GM21576 (cell line): ENCODE measurements around the gene BCAN.

Experiments used
- ATAC-seq: cut with Tn5 transposase; IDR thresholded peaks from one replicate; pipeline ENCODE4 v1.9.1; 2021; ENCODE audit warnings: mild to moderate bottlenecking, moderate library complexity; ENCODE audit not compliant: unreplicated experiment

Gene BCAN

DNA sequence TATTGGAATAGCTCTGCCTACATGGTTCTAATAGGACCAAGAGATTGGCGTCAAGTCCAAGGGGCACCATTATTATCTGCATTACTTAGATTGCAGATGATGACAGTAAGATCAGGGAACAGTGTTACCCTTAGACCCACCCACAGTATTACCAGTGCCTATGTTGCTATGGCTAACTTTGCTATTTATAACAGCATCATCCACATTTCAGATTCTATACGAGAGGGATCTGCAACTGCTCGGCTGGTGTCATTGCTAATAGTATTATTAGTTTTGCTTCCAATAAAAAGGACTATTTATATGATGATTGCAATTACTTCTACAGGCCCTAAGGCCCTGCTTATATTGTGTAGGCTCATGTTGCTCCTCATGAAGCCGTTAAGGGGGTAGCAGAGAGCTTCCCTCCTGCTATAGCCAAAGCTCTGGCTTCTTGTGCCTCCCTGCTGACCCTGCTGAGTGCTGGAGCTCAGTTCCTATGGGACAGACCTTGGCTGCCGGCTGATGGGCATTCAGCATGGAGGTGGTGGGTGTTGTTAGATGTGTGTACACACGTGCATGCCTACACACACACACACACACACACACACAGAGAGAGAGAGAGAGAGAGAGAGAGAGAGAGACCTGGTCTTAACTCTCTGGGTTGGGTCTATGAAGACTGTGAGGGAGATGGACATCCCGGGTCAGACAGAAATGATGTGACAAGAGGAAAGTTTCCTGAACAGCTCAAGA is 1.3 kb downstream of the BCAN start:
- no peak for ATAC-seq

DNA sequence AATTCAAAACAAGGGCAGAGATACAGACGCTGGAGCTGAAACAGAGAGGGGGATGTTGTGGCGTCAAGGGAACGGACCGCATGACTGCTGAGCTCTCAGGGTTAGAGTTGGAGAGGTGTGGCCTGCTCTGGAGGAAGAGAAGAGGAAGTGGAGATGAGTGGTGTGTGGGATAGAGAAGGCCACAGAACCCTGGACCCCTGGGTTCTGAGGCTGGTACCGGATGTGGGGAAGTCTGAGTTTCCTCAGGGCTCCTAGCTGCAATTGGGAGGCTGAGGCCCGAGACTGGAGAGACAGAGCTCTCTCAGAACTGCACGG is 1.8 kb downstream of the BCAN start:
- no peak for ATAC-seq

DNA sequence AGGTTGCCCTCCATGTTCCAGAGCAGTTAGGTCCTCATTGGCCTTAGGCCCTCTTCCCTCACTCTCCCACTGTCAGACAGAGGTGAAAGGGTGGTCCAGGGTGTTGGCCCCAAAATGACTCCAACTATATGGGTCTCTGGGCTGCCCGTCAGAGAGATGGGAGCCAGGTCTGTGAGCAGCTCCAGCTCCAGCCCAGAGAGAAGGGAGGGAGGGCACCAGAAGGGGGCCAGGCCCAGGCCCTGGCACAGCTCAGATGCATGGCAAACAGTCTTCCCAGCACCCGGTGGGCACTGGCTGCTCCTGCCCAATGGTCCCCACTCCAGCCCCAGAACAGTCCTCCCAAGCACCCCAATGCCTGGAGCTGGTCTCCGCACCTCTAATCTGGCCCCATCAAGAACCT is 2.2 kb downstream of the BCAN start:
- ATAC-seq, result no peak

DNA sequence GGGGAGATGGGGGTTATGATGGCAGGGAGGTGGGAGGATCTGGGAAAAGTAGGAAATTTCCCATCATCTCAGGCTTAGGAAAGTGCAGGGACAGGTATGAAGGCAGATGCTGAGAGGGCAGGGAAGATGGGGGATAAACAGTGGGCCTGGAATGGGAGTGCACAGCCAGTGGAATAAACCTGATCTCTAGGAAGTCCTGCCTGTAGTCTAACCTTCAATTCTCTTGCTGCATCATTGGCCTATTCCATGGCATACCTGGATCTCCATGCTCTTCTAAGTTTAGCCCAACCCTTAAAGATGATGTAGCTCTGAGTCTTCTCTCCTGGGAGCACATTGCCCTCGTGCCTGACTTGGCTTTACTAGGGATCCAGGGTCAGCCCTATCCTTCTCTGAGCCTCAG is 2.7 kb downstream of the BCAN start:
- ATAC-seq, result no peak

DNA sequence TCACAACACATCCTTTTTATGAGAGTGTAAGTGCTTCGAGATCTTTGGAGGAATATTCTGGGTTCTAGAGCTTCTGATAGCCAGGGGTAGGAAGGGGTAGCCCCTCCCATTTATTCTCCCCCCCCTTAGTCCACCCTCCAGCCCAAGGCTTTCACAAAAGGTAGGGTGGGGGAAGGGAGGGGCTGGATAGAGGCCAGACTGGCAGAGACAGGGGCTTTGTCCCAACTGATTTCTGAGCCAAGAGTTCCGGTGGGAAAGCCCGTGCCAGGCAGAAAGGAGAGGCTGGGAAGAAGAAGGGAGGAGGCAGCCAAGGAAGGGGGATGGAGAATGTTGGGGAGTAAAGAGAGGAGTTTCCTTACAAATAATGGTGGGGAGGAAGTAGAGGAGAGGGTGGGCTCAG is 3.1 kb downstream of the BCAN start:
- no peak for ATAC-seq

DNA sequence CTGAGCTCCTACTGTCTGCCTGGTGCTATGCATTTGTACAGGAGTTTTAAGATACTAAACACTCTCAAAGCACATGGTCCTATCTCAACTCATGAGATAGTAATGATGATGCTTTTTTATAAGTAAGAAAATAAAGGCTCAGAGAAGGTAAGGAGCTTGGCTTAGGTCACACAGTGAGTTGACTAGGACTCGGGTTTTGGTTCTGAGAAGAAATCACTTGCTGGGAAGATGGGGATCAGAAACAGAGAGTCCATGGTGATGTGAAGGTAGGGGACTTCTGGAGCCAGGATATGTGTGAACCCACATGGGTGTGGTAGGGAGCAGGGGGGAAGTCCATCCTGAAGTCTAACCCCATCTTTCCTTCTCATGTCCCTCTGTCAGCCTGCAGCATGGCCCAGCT is 3.7 kb downstream of the BCAN start:
- ATAC-seq, result no peak

DNA sequence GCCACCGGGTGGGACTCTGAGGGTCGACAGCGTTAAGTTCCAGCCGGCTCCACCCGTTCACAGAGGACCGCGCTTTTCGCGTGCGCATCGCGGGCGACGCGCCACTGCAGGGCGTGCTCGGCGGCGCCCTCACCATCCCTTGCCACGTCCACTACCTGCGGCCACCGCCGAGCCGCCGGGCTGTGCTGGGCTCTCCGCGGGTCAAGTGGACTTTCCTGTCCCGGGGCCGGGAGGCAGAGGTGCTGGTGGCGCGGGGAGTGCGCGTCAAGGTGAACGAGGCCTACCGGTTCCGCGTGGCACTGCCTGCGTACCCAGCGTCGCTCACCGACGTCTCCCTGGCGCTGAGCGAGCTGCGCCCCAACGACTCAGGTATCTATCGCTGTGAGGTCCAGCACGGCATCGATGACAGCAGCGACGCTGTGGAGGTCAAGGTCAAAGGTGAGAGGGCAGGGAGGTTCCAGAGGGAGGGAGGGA is 4.9 kb downstream of the BCAN start:
- no peak for ATAC-seq

DNA sequence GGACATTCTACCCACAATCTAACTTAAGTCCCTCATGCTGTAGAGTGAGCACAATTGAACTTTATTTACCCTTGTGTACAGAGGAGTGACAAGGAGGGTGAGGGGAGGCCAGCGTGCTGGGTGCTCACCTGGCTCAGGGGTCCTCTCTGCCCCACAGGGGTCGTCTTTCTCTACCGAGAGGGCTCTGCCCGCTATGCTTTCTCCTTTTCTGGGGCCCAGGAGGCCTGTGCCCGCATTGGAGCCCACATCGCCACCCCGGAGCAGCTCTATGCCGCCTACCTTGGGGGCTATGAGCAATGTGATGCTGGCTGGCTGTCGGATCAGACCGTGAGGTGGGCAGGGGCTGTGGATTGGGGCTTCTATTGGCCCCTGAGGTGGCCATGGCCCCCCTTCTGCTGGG is 5.4 kb downstream of the BCAN start:
- ATAC-seq, result no peak

DNA sequence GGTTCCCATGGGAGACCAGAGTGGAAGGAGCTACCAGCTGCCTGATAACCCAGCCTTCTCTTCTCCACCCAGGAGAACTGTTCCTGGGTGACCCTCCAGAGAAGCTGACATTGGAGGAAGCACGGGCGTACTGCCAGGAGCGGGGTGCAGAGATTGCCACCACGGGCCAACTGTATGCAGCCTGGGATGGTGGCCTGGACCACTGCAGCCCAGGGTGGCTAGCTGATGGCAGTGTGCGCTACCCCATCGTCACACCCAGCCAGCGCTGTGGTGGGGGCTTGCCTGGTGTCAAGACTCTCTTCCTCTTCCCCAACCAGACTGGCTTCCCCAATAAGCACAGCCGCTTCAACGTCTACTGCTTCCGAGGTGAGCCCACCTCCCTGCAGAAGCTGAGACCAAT is 6.6 kb downstream of the BCAN start:
- no peak for ATAC-seq

DNA sequence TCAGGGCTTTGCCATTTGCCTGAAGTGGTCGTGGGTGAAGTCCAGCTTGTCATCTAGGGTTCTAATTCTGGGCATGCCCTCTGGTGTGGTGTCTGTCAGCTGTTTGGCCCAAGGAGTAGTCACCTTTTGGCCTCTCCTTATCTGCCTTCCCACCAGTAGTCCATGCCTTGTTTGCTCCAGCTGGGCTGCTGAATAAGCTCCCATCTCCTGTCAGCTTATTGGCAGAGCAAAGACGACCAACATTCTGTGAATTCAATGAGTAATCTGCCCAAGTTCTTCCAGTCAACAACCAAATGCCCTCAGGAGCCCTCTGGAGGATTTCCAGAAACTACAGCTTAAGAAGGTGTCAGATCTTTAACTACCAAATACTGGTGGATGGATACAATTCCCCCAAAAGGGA is 7.0 kb downstream of the BCAN start:
- ATAC-seq, result no peak

DNA sequence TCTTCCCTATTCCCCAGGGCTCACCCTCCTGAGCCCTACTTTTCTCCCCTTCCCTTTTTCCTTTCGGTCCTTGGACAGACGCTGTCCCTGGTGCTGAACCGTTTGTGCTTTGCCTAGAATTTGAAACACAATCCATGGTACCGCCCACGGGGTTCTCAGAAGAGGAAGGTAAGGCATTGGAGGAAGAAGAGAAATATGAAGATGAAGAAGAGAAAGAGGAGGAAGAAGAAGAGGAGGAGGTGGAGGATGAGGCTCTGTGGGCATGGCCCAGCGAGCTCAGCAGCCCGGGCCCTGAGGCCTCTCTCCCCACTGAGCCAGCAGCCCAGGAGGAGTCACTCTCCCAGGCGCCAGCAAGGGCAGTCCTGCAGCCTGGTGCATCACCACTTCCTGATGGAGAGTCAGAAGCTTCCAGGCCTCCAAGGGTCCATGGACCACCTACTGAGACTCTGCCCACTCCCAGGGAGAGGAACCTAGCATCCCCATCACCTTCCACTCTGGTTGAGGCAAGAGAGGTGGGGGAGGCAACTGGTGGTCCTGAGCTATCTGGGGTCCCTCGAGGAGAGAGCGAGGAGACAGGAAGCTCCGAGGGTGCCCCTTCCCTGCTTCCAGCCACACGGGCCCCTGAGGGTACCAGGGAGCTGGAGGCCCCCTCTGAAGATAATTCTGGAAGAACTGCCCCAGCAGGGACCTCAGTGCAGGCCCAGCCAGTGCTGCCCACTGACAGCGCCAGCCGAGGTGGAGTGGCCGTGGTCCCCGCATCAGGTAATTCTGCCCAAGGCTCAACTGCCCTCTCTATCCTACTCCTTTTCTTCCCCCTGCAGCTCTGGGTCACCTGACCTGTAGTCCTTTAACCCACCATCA is 10.4 kb downstream of the BCAN start:
- ATAC-seq, result no peak

DNA sequence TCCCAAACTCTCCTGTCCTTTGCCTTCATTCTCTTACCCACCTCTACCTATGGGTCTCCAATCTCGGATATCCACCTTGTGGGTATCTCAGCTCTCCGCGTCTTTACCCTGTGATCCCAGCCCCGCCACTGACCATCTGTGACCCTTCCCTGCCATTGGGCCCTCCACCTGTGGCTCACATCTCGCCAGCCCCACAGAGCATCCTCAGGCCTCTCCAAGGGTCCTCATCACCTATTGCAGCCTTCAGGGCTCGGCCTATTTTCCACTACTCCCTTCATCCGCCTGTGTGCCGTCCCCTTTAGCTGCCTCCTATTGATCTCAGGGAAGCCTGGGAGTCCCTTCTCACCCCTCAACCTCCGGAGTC is 11.1 kb downstream of the BCAN start:
- ATAC-seq, result no peak

DNA sequence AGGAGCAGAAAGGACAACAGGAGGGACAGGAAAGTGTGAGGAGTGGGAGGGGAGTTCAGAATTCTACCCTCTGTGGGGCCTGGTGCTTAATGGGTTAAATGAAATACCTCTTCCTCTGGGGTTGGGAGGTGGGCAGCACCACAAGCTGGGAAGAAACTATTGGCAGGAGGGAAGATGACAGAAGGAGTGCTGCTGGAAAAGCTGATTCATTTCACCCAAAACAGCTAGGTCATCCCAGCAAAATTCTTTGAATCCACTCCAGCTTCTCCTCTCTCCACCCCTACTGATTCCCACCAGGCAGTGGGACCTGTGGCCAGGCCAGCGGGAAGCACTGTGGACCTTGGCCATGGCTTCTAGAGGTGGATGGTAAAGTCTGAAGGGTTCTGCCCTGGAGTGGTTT is 12.8 kb downstream of the BCAN start:
- no peak for ATAC-seq

DNA sequence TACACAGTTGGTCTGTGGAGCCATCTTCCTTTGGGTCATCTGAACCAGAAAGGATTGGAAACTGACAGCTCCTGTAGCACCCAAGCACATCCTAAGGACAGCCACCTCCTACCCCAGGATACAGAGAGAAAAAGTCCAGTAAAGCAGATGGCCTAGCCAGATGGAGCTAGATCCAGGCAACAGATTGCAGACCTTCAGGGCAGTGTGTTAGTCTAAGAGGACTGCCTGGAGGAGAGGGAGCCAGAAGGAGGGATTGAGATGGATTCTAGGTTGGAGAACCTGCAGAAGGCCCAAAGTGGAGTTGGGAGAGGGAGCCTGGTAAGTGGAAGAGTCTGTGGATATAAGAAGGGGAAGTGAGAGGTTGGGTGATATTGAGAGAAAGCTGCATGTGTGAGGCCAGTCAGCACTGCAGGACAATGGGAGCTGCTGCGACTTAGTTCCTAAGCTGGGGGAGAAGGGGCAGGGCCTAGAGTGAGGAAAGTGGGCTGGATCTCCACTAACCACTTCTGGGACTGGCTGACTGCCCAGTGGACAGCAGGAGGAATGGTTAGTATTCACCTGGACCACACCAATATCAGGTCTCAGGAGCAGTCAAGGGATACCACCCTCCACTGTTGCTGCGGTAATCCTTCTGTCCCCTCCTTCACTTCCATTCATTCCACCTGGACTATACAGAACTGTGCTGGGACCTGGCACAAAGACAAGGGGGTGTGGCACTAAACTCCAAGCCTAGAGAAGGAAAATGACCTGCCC is 13.4 kb downstream of the BCAN start:
- no peak for ATAC-seq

DNA sequence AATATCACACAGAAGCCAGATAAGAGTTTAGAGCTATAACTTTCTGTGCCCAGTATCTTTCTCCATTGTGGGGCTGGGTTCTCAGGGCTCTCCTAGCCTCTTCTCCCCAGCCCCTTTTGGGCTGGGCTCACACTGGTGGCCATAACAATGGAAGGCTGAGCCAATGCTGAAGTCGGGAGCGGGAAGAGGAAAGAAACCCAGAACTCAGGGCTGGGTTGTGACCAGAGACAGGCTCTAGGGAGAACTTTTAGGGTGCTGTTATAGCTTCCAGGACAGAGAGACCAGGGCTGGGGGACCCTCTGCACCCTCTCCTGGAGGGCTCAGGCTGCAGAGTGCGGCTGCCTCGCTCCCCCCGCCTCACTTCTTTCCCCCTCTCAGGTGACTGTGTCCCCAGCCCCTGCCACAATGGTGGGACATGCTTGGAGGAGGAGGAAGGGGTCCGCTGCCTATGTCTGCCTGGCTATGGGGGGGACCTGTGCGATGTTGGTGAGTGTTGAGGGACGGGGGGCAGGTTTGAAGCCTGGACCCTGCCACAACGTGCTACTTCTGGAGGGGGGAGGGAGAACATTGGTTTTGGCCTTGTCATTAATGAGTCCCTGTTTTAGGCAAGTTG is 14.1 kb downstream of the BCAN start:
- no peak for ATAC-seq

DNA sequence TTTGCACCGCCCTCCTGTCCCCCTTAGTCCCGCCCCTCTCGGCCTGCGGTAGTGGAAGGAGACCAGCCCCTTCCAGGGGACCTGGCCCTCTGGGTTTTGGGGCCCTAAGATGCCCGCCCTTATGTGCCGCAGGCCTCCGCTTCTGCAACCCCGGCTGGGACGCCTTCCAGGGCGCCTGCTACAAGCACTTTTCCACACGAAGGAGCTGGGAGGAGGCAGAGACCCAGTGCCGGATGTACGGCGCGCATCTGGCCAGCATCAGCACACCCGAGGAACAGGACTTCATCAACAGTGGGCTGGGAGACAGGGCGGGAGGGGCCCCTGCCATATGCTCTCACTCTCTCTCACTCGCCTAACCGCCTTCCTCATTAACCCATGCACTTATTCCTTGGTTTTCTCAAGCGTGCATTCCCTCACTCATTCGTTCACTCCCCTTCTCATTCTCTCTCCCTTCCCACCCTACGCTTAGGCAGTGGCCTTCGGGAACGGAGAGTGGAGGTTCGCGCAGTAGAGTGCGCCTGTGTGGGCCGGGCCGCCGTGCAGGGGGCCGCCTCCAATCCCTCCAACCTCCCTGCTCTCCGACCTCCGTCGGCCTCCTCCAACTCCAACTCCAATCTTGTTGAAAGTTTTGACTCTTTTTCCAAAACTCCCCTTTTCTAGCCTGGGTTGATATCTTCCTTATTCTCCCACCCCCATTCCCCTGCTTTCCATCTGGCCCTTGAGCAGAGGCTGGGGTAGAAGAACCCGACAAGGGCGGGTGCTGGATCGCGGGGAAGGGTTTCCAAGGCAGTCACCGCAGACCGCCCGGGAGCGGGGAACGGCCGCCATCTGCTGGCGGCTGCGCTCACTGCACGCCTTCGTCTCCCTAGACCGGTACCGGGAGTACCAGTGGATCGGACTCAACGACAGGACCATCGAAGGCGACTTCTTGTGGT is 15.2 kb downstream of the BCAN start:
- no peak for ATAC-seq

DNA sequence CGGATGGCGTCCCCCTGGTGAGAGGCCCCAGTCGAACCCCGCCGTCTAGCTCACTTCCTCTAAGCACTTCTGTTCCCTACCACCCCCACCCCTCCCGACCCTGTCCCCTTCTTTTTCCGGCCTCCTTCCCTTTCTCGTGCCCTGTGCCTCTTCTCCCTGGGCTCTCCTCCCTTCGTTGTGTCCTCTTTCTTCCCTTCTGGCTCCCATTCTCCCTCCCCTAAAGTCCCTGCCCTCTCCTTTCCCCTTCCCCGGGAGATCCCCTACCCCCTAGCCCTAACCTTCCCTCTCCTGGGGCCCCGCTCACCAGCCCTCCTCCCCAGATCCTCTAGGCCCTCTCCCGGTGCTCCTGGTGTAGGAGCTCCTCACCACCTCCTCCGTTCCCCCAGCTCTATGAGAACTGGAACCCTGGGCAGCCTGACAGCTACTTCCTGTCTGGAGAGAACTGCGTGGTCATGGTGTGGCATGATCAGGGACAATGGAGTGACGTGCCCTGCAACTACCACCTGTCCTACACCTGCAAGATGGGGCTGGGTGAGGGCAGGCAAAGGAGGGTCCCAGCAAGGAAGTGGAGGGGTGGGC is 15.9 kb downstream of the BCAN start:
- ATAC-seq, result no peak

DNA sequence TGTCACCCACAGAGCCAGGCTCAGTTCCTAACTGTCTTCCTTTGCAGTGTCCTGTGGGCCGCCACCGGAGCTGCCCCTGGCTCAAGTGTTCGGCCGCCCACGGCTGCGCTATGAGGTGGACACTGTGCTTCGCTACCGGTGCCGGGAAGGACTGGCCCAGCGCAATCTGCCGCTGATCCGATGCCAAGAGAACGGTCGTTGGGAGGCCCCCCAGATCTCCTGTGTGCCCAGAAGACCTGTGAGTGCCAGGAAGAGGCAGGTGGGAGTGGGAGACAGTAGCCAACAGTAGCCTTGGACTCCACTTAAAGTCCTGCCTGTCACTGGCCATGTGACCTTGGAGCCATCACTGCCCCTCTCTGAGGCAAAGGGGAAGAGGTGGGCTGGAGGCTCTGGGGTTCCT is 16.6 kb downstream of the BCAN start:
- no peak for ATAC-seq

DNA sequence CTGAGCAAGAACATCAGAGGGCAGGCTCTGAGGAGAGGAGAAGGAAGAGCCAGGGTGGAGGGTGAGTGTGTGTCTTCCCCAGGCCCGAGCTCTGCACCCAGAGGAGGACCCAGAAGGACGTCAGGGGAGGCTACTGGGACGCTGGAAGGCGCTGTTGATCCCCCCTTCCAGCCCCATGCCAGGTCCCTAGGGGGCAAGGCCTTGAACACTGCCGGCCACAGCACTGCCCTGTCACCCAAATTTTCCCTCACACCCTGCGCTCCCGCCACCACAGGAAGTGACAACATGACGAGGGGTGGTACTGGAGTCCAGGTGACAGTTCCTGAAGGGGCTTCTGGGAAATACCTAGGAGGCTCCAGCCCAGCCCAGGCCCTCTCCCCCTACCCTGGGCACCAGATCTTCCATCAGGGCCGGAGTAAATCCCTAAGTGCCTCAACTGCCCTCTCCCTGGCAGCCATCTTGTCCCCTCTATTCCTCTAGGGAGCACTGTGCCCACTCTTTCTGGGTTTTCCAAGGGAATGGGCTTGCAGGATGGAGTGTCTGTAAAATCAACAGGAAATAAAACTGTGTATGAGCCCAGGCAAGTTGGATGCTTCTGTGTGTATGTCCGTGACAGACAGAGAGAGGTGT is 17.1 kb downstream of the BCAN start:
- no peak for ATAC-seq

DNA sequence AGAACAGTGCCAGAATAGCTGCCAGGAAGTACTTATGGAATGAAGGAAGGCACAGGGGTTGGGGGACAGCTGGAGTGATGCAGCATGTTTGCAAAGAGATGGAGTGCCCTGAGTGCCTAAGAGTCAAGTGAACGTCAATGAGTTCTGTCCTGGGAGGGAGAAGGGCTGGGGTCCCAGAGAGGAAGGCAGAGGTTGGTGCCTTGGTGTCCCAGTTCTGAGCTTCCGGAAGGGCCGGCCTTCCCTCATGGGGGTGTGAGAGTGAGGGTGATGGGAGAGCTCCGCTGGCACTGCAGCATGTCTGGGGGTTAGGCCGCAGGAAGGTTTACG is 17.7 kb downstream of the BCAN start:
- no peak for ATAC-seq
